HUDEP-2 (cell line): ENCODE results near the gene VARS2.
A peak's percentile ranks its signal among the peaks of the same experiment; 100 is the strongest.
"Not testable (repeated sequence)": the region's sequence is repeated elsewhere in the genome, so short reads cannot be mapped to it uniquely, and the experiment has no call there.

Experiments
- DNase-seq, 76 experiments: peaks; one replicate each; lab custom pipeline; 2025; ENCODE audit not compliant: unreplicated experiment in 76 of 76; lab: John Stamatoyannopoulos, UW

The VARS2 gene

DNA sequence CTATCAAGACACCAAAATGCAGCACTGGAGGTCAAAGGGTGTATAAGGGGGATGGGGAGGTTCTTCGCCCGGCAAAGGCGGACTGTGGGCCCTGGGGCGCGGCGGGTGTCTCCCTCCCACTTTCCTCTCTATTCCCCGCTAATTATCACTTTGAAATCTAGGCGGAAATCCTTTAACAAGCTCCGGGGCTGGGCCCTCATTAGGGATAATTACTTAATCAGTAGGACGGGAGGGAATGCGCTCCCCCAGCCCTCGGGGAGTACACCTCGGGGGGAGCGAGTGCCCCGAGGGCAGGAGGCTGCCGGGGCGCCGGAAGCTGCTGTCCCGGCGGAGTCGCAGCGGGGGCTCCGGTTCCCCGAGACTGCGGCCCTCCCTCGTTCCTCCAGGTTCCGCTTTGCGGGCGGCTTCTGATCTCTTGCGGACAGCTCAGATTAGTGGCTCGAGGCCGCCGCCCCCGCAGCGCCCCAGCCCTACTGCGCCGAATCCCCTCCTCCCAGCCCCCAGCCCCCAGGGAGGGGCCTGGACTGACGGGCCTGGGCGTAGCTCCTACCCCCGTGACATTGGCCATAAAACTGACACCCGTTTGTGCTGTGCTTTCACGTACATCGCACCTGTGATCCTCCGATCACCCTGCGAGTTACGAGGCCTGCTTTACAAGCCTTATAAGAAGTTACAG lies 41.5 kb downstream of the VARS2 start:
- peak in 56 of 76 experiments; percentile 10 to 72 (median 34) for DNase-seq

DNA sequence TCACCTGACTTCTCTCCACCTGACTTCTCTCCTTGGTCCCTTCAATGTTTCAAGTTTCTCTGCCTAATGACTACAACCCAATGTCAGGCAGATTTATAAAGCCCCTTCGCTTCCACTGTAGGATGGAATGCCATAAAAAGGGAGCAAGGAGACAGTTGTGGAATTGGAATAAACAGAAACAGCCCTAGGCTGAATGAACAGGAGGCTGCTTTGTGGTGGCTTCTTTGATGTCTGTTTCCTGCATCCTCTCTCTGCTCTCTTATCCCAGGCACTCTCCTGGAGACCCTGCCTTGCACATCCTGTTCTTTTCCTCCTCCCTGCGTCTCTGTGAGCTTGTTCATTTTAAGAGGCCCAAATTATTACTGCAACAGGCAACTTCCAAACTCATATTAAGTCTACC lies 43.7 kb downstream of the VARS2 start:
- DNase-seq = no peak

- DNase-seq = no peak
These were observed 47.1 kb downstream of the VARS2 start for GRCh38 chr6:30960907-30961673.

DNA sequence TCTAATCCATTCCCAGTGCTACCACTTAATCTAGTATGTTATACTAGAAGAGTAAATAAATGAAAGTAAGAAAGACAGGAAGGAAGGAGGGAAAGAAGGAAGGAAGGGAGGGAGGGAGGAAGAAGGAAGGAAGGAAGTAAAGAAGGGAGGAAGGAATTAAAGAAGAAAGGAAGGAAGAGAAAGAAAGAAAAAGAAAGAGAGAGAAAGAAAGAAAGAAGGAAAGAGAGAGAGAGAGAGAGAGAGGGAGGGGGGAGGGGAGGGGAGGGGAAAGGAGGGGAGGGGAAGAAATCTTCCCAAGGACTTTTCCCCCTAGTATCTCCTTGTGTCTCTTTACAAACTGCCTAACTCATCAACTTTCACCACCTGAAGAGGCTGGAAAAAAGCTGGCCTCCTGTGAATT lies 48.7 kb downstream of the VARS2 start:
- DNase-seq = no peak

DNA sequence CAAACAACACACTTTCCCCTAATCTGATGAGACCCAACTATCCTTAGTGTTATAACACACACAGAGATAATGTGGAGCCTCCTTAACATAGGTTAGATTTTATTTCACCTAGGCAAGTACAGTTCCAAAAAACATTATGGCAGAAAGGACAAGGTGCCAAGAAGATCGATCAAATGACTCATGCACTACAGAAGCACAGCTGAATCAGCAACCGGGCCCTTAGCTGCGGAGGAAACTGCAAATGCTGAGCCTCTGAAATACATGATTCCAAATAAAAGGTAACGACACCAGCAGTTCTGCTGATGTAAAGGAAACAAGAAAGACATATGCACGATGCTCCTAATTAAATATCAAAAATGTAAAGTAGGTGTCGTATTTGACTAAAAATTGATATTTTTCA lies 49.6 kb downstream of the VARS2 start:
- no peak for DNase-seq

DNA sequence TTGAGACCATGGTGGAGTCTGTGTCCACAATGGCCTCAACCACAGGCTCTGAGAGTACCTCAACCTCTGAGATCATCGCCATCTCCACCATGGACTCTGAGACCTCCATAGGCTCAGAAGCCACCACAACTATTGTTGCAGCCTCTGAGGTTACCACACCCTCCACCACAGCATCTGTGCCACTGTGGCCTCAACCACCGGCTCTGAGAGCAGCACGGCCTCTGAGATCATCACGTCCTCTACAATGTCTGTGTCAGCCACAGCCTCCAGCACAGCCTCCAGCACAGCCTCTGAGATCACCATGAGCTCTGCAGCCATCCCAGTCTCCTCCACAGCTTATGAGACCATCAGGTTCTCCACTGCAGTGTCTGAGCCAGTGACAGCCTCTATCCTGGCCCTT lies 50.0 kb downstream of the VARS2 start:
- DNase-seq = no peak

GRCh38 chr6:30965140-30965601 lies 51.1 kb downstream of the VARS2 start:
- DNase-seq = no peak

DNA sequence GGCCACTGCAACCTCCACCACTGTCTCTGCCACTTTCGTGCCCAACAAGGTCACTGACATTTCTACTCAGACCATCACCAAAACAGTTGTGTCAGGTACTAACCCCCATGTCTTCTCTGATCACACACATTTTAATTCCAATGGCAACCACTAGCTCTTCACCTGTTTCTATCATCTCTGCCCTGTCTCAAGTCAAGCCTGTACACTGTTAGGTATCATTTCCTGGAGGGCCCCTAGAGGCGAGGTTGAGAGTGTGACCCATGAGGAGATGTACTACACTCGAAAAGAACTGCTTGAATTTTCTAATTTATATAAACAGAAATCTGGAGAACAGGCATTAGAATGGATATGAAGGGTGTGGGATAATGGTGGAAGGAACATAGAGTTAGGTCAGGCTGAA lies 52.1 kb downstream of the VARS2 start:
- DNase-seq = no peak

GRCh38 chr6:30969171-30969570 lies 55.1 kb downstream of the VARS2 start:
- not testable (repeated sequence) for DNase-seq

- no peak for DNase-seq
These were observed 56.9 kb downstream of the VARS2 start for GRCh38 chr6:30970946-30971345.

- no peak for DNase-seq
These were observed 58.8 kb downstream of the VARS2 start for GRCh38 chr6:30972816-30973215.

- DNase-seq = no peak
These were observed 60.6 kb downstream of the VARS2 start for GRCh38 chr6:30974490-30975252.
